Measurements from ENCODE around the gene MTG2. TPM values are rescaled to one million over a fixed set of nuclear protein-coding genes. Genes with fewer than 3 reads are reported as not detected.

The MTG2 gene
- total RNA-seq, 3 donors from 2014 or later: 28.8 to 34.9 (median 32.6) TPM

DNA sequence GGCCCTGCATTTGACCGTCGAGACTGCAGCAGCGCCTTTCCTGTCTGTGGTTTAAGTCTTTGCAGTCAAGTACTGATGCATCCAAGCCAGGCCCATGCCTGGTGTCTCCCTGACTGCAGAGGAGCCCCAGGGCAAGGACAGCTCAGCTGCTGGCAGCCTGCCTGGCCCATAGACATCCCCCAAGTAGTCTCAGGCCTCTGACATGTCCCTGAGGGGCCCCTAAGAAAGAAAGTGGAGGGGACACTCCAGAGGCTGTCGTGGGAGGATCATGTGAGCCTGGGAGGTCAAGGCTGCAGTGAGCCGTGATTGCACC lies 19.2 kb downstream of the MTG2 start:
- Histone ChIP-seq H3K9me3 (no peaks in the 10 kb centered on the region), H3K4me1 (ENCODE audit: low read depth) (no peaks in the 10 kb centered on the region), H3K4me3 (no peak overlapping the region), H3K36me3 (ENCODE audit: low read depth) (no peaks in the 10 kb centered on the region)
- intact Hi-C loops (cut with DNase I, micrococcal nuclease): no loop called here
- DNase-seq (peak in 2 of 3 donors; percentile 3 to 19), ATAC-seq (peak; percentile 11)
- TF ChIP-seq, protein P1, sequence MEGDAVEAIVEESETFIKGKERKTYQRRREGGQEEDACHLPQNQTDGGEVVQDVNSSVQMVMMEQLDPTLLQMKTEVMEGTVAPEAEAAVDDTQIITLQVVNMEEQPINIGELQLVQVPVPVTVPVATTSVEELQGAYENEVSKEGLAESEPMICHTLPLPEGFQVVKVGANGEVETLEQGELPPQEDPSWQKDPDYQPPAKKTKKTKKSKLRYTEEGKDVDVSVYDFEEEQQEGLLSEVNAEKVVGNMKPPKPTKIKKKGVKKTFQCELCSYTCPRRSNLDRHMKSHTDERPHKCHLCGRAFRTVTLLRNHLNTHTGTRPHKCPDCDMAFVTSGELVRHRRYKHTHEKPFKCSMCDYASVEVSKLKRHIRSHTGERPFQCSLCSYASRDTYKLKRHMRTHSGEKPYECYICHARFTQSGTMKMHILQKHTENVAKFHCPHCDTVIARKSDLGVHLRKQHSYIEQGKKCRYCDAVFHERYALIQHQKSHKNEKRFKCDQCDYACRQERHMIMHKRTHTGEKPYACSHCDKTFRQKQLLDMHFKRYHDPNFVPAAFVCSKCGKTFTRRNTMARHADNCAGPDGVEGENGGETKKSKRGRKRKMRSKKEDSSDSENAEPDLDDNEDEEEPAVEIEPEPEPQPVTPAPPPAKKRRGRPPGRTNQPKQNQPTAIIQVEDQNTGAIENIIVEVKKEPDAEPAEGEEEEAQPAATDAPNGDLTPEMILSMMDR (IDR thresholded peaks at IDR 0.05): no peak

DNA sequence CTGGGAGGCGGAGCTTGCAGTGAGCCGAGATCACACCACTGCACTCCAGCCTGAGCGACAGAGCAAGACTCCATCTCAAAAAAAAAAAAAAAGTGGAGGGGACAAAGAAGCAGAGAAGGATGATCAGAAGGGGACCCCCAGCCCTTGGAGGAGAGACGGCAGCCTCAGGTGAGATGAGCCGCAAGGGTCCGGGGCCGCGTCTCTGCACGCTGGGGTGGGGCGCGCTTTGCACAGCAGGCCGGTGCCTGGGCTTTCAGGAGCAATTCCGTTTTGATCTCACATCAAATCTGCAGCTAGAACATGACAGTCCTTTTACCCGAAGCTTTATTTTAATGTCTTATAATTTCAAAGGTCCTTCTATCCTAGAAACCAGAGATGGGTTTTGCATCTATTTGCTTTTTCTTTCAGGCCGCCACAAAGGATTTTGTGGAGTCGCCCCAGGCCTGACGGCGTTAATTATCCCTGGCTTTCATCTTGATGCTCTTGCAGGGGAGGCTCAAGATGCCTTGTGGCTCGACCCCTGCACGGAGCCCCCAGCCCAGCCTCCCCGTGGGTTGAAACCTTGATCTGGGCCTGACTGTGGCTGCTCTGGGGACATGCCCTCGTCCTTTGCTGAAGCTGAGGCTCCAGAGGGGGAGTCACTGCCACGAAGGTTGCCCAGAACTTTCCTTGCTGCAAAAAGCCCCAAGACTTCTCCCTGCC lies 20.0 kb downstream of the MTG2 start:
- Histone ChIP-seq H3K36me3 (ENCODE audit: low read depth) (no peaks in the 10 kb centered on the region), H3K4me1 (ENCODE audit: low read depth) (no peaks in the 10 kb centered on the region), H3K9me3 (no peaks in the 10 kb centered on the region), H3K4me3 (no peak overlapping the region)
- ATAC-seq (no peak), DNase-seq (peak in 2 of 3 donors; percentile 3 to 38)
- TF ChIP-seq, protein P1 (IDR thresholded peaks at IDR 0.05): no peak
- intact Hi-C loops (cut with DNase I, micrococcal nuclease): no loop called here

DNA sequence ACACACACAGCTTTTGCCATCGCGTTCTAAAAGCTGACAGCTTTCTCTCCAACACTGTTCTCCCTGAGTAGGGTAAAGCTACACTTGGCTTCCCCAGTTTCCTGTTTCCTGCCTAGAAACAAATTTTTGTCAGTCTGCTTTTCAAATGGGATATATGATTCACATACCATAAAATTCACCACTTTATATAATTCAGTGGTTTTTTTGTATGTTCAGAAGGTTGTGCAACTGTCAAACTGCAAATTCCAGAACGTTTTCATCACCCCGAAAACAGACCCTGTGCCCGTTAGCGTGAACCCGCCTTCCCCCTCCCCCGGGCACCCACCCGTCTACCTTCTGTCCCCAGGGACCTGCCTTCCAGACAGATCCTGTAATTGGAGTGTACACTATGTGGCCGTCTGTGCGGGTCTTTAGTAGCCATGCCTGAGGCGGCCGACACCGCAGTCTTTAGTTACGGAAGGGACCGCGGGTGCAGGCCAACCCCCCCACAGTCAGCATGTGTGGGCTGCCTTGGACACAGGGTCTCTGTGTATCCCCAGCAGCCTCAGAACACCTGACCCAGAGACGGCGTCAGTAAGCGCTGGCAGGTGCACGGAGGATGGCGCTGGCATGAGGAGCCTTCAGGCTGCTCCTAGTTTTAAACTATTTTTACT lies 20.7 kb downstream of the MTG2 start:
- no peak for ATAC-seq

DNA sequence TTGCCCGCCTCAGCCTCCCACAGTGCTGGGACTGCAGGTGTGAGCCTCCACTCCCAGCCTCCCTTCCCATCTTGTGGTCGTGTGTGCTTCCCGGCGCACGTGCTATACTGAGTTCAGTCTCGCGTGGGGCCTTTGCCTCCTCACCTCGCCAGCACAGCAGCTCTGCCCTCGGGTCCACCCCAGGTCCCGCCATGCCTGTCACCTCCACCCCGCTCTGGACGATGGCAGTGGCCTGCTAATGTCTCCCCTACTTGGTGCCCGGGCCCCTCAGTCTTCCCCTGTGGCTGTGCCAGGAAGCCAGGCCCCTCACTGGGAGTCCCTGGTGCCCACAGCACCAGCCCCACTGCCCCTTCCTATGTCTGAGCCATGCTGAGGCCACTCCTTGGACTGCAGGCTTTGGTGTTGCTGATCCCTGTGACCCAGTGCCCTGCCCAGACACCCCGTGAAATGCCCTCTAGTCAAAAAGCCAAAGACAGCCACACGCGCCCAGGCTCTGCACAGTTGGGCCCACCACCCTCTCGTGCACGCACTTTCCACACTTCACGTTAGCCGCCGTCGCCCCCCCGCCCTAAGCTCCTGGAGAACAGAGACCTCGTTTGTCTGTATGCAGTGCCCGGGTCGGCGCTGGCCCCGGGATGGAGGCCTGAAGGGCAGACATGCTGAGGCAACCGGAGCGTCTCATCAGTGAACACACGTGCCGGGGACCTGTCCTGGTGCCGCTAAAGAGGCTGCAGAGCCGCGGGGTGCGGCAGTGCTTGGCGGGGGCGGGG lies 23.0 kb downstream of the MTG2 start:
- Histone ChIP-seq H3K4me1 (ENCODE audit: low read depth) (no peaks in the 10 kb centered on the region), H3K4me3 (no peak overlapping the region), H3K36me3 (ENCODE audit: low read depth) (no peaks in the 10 kb centered on the region), H3K9me3 (no peaks in the 10 kb centered on the region)
- TF ChIP-seq, protein P1 (IDR thresholded peaks at IDR 0.05): no peak
- intact Hi-C loops (cut with DNase I, micrococcal nuclease): no loop called here
- no peak for ATAC-seq
- peak in 2 of 3 donors; percentile 15 to 36 for DNase-seq

More for the DNA sequence above, 20.7 kb downstream of the MTG2 start:
- H3K9me3 ChIP-seq: no peaks in the 10 kb centered on the region
- no peak overlapping the region for H3K4me3 ChIP-seq
- peak in 1 of 3 donors; percentile 27 for DNase-seq
- TF ChIP-seq, protein P1 (IDR thresholded peaks at IDR 0.05): no peak
- H3K4me1 ChIP-seq (ENCODE audit: low read depth): no peaks in the 10 kb centered on the region
- intact Hi-C loops (cut with DNase I, micrococcal nuclease): no loop called here
- no peaks in the 10 kb centered on the region for H3K36me3 ChIP-seq (ENCODE audit: low read depth)

DNA sequence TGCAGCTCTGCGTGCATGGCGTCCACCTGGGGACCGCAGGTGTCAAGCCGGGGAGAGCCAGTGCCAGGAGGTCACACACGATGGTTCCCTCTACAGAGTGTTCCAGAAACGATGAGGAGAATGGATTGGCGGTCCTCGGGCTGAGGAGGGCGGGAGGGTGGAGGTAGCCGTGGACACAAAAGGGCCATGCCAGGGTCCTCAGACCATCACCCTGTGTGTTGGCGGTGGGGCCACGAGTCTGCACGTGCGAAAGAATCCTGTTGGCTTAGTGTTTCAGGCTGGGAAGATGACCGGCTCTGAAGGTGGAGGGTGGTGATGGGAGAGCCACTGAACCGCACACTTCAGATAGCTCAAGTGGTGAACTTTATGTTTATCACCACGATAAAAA lies 23.6 kb downstream of the MTG2 start:
- Histone ChIP-seq H3K4me3 (no peak overlapping the region), H3K9me3 (no peaks in the 10 kb centered on the region), H3K4me1 (ENCODE audit: low read depth) (no peaks in the 10 kb centered on the region), H3K36me3 (ENCODE audit: low read depth) (no peaks in the 10 kb centered on the region)
- DNase-seq: peak in 1 of 3 donors; percentile 17
- intact Hi-C loops (cut with DNase I, micrococcal nuclease): no loop called here
- ATAC-seq: no peak
- TF ChIP-seq, protein P1 (IDR thresholded peaks at IDR 0.05): no peak

Measured in mucosa of descending colon (tissue), 3 donors.